Left lung (tissue), 10 donors: ENCODE results near the gene EZR. TPM values are rescaled to one million over a fixed set of nuclear protein-coding genes. Genes with fewer than 3 reads are reported as not detected.
A peak's percentile ranks its signal among the peaks of the same experiment; 100 is the strongest.

Experiments
- ATAC-seq: fragments of 200-7000 bp; cut with Tn5 transposase; one replicate; pipeline ENCODE4 v1.9.1; 2020; ENCODE audit warnings: moderate library complexity
- DNase-seq, 4 donors: peaks; one replicate each; pipeline ENCODE4 v3.0.0-alpha.2; 2013 to 2020
- H3K27ac ChIP-seq, 2 donors: fragments of 200-600 bp; sonication (generic) in 1 of 2; one replicate each; pipeline versions ENCODE4 v1.5.0 to v1.8.0; 2020 to 2021
- H3K27me3 ChIP-seq, 2 donors: fragments of 200-600 bp; sonication (generic) in 1 of 2; one replicate each; pipeline versions ENCODE4 v1.5.0 to v1.8.0; 2020 to 2021
- H3K36me3 ChIP-seq, 2 donors: fragments of 200-600 bp; sonication (generic) in 1 of 2; one replicate each; pipeline versions ENCODE4 v1.5.0 to v1.8.0; 2020 to 2021
- H3K4me1 ChIP-seq, 2 donors: fragments of 200-600 bp; one replicate each; pipeline ENCODE4 v1.8.0; 2021
- H3K4me3 ChIP-seq, 2 donors: fragments of 200-600 bp; sonication (generic) in 1 of 2; one replicate each; pipeline versions ENCODE4 v1.5.0 to v1.8.0; 2020 to 2021; ENCODE audit warnings: mild to moderate bottlenecking in 1 of 2
- H3K9me3 ChIP-seq, 2 donors: fragments of 200-600 bp; sonication (generic) in 1 of 2; one replicate each; pipeline versions ENCODE4 v1.5.0 to v1.8.0; 2020 to 2021
- intact Hi-C, 2 donors: fragments of 100-400 bp; cut with DNase I; formaldehyde crosslinking; loops; one replicate each; pipeline versions ENCODE4 v1.11.2 to v1.14.2; 2022
- polyA plus RNA-seq, 6 donors: library from polyadenylated mRNA; unstranded; fragments of 120-200 nt; gene quantifications; one replicate each; pipeline ENCODE4 v1.2.1, GENCODE V29; 2013; ENCODE audit not compliant: insufficient read length in 6 of 6
- total RNA-seq, 2 donors: library from RNA; stranded (reverse); fragmentation: NEBNext Ultra II Directional; extraction: Animal tissue kit (Norgen Biotek cat#: 25700); gene quantifications; one replicate each; pipeline ENCODE4 v1.2.1, GENCODE V29; 2021
- TF ChIP-seq, protein P1 (sequence below), 2 donors: fragments of 200-600 bp; sonication (generic) in 1 of 2; IDR thresholded peaks; one replicate each; pipeline versions ENCODE4 v1.5.0 to v1.8.0; 2021; ENCODE audit warnings: antibody characterized with exemption in 2 of 2
- donor health status: DM: no; HTN: yes; CAD: no.
- donor health status: DM: no; HTN: no; CAD: no.

The EZR gene
- total and polyA plus RNA-seq, 8 donors: 140 to 328 (median 161) TPM

GRCh38 chr6:158730541-158730907 lies 88.6 kb downstream of the EZR start:
- no peak for ATAC-seq
- intact Hi-C loops: no loop called here
- Histone ChIP-seq H3K4me3 (no peak overlapping the region), H3K4me1 (no peaks in the 10 kb centered on the region), H3K36me3 (peaks cover 0 to 27% of the 10 kb centered on the region in 2 donors), H3K9me3 (peaks cover 0 to 19% of the 10 kb centered on the region in 2 donors), H3K27ac (no peak overlapping the region), H3K27me3 (no peaks in the 10 kb centered on the region)
- DNase-seq: no peak
- TF ChIP-seq, protein P1, sequence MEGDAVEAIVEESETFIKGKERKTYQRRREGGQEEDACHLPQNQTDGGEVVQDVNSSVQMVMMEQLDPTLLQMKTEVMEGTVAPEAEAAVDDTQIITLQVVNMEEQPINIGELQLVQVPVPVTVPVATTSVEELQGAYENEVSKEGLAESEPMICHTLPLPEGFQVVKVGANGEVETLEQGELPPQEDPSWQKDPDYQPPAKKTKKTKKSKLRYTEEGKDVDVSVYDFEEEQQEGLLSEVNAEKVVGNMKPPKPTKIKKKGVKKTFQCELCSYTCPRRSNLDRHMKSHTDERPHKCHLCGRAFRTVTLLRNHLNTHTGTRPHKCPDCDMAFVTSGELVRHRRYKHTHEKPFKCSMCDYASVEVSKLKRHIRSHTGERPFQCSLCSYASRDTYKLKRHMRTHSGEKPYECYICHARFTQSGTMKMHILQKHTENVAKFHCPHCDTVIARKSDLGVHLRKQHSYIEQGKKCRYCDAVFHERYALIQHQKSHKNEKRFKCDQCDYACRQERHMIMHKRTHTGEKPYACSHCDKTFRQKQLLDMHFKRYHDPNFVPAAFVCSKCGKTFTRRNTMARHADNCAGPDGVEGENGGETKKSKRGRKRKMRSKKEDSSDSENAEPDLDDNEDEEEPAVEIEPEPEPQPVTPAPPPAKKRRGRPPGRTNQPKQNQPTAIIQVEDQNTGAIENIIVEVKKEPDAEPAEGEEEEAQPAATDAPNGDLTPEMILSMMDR (IDR thresholded peaks at IDR 0.05): no peak

- H3K4me1 ChIP-seq: no peaks in the 10 kb centered on the region
- H3K4me3 ChIP-seq: no peak overlapping the region
- no peak overlapping the region for H3K27ac ChIP-seq
- DNase-seq: no peak
- intact Hi-C loops: no loop called here
- ATAC-seq: no peak
- TF ChIP-seq, protein P1 (IDR thresholded peaks at IDR 0.05): no peak
- peaks cover 0 to 29% of the 10 kb centered on the region in 2 donors for H3K36me3 ChIP-seq
- no peaks in the 10 kb centered on the region for H3K27me3 ChIP-seq
- peaks cover 0 to 19% of the 10 kb centered on the region in 2 donors for H3K9me3 ChIP-seq
These were observed 89.1 kb downstream of the EZR start for GRCh38 chr6:158729906-158730540.

DNA sequence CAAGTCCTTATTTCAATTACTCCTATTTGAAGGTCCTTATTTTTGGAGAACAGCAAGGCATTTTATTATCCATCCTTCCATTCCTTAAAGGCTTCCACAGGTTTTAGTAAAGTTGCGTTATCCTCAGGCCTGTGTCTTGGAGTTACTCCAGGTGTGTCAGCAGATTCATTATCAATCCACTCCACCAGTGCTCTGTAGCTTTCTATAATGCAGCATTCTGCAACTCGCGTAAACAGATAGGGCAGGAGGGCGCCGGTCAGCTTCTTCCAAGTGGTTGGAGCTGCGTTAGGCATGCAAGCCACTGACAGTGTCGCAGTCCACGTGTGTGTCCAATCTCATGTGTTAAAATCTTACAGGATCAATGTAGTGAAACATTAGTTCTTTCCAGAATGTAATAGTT lies 93.5 kb downstream of the EZR start:
- peaks cover 0 to 14% of the 10 kb centered on the region in 2 donors for H3K4me1 ChIP-seq
- ATAC-seq (no peak), DNase-seq (no peak)
- TF ChIP-seq, protein P1 (IDR thresholded peaks at IDR 0.05): no peak
- peaks cover 0 to 7% of the 10 kb centered on the region in 2 donors for H3K9me3 ChIP-seq
- no peaks in the 10 kb centered on the region for H3K27me3 ChIP-seq
- peaks cover 0 to 23% of the 10 kb centered on the region in 2 donors for H3K36me3 ChIP-seq
- H3K27ac ChIP-seq: no peak overlapping the region
- H3K4me3 ChIP-seq: no peak overlapping the region
- intact Hi-C loops: no loop called here

DNA sequence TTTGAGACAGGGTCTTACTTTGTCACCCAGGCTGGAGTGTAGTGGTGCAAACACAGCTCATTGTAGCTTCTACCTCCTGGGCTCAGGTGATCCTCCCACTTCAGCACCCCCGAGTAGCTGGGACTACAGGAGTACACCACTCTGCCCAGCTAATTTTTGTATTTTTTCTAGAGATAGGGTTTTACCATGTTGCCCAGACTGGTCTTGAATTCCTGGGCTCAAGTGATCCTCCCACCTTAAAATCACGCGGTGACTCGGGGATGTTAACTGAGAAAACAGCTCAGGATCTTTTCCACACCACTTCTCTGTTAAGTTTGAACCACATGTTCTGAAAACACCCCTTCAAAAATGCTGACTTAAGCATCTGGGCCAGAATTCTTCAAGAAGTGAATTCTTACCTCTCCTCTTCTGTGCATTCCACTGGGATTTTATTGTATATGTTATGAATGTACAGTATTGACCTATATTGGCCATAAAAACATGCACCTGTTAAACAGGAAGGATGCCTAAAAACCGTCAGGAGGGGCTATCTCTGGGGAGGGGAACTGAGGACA lies 96.9 kb downstream of the EZR start:
- no peaks in the 10 kb centered on the region for H3K27me3 ChIP-seq
- no peak overlapping the region for H3K27ac ChIP-seq
- TF ChIP-seq, protein P1 (IDR thresholded peaks at IDR 0.05): no peak
- peaks cover 0 to 32% of the 10 kb centered on the region in 2 donors for H3K4me1 ChIP-seq
- H3K9me3 ChIP-seq: no peaks in the 10 kb centered on the region
- H3K36me3 ChIP-seq: peaks cover 0 to 14% of the 10 kb centered on the region in 2 donors
- no peak overlapping the region for H3K4me3 ChIP-seq
- intact Hi-C loops: no loop called here
- DNase-seq: no peak
- no peak for ATAC-seq

- Histone ChIP-seq H3K9me3 (no peaks in the 10 kb centered on the region), H3K27me3 (no peaks in the 10 kb centered on the region), H3K36me3 (peaks cover 0 to 4% of the 10 kb centered on the region in 2 donors), H3K27ac (no peak overlapping the region), H3K4me3 (no peak overlapping the region), H3K4me1 (peaks cover 0 to 58% of the 10 kb centered on the region in 2 donors)
- ATAC-seq (no peak), DNase-seq (no peak)
- TF ChIP-seq, protein P1 (IDR thresholded peaks at IDR 0.05): peak in 1 of 2 donors; percentile 23
- intact Hi-C loops: no loop called here
These were observed 100.6 kb downstream of the EZR start for GRCh38 chr6:158718461-158719046.
